CD4-positive, alpha-beta T cell treated with Interferon gamma for 1 hour (primary cell): Measurements from ENCODE around the gene CYTH3.

Experiments used
- DNase-seq: peaks from one replicate; pipeline ENCODE4 v3.0.0-alpha.2; 2020

The CYTH3 gene

DNA sequence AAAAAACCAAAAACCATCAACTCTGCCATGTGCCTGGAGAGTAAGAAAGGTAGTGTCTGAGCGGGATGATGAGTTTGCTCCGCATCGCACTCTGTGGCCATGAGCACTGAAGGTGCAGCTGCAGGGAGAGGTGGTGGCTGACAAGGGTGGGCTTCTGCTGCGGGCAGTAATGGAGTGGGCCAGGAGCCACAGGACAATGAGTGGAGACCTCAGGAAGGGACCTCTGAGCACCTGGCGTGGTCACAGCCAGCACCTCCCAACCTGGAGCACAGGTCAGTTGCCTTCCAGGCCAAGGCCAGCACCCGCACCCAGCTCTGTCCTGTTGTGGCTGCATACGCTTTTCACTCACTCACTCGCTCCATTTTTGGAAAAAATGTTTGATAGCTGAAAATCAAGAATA is 125.8 kb downstream of the CYTH3 start:
- DNase-seq = no peak

DNA sequence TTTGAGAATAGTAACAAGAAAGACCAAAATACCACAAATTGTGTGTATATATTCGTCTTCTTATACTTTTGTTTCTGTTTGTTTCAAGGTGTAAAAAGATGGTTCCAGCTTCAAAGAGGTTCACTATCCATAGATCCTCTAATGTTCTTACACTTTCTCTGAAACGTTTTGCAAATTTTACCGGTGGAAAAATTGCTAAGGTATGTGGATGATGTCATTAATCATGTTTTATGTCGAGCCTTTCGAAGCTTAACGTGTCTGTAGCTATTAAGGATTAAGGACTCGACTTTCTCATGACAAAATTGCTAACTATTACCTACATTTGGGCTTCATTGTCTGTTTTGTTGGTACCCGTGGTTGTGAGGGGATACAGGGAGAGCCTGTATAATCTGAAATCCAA is 128.4 kb downstream of the CYTH3 start:
- no peak for DNase-seq

DNA sequence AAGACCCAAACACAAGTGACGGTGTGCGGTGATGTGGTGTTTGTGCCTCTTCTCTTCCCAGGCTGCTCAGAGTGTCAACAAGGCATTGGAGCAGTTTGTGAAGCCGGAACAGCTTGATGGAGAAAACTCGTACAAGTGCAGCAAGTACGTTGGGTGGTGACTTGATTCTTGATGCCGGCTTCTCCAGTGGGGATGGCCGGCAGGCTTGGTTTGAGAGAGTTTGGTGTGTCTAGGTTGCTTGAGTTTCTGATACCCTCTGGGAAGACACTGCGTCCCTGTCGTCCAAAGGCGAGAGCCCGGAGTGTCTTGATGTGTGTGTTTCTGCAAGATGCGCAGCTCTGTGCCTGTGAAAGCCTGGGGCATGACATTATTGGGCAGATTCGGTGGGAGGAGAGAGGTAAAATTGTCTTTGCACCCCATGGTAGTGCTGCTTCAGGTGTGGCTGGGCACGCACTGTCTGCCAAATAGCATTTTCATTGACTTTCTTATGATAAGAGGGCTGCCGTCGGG is 129.5 kb downstream of the CYTH3 start:
- DNase-seq = no peak

DNA sequence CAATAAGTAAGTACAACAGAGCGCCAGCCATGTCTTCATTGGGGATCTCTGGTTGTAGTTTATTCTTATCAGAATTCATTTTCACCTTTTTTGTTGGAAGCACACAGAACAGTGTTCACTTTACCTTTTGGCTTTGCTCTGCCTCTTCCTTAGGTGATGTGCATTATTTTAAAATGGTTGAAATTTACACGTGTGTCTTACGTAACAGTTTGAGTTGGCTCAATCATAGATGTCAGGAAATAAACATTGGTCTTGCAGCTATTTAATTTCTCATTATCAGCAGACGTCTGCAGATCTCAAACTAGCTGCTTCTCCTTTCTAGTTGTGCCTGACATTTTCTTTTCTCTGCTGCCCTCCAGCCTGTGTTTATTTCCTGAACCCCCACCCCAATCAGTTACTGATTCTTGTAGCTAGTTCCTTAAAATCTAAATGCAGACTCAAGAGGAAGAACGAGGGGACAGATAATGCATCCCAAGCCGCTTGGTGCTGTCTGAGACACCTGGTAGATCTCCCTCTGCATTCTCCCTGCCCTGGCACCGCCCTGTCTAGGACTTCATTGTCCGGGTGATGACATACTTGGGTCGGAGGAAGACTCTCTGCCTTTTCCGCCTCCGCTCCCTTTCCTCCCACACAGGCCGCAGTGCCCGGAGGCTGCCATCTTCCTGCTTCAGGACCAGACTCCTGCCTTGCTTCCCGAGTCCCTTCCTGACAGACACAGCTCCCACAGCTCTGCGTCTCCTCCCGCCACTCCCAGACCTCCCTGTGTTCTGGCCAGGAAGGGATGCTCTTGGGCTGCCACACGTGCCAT is 133.0 kb downstream of the CYTH3 start:
- DNase-seq = no peak

DNA sequence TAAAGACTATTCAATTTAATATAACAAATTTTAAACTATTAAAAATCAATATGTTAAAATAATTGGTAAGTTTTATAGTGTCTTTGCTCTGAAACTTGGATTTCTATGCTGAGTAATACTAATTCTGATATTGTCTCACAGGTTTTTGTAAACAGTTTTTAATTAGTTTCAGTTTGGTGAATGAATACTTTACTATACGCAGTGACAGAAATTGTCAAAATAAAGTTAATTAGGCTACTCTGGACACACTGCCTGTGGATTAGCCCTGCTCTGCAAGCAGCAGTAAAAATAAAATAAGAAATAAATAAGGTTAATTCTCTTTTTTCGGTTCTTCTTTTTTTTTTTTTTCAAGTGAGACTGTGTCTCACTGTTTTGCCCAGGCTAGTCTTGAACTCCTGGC is 135.9 kb downstream of the CYTH3 start:
- no peak for DNase-seq

DNA sequence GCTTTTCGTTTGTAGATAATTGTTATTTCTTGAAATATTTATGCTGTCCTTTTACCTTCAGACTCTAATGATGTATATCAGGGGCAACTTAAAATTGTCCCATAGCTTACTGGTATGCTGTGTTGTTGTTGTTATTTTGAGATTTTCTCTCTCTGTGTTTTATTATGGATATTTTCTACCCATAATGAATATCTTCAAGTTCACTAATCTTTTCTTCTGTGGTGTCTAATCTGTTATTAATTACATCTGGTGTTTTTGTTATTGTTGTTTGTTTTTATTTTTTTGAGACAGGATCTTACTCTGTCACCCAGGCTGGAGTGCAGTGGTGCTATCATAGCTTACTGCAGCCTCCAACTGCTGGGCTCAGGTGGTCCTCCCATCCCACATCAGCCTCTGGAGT is 139.2 kb downstream of the CYTH3 start:
- DNase-seq = no peak

DNA sequence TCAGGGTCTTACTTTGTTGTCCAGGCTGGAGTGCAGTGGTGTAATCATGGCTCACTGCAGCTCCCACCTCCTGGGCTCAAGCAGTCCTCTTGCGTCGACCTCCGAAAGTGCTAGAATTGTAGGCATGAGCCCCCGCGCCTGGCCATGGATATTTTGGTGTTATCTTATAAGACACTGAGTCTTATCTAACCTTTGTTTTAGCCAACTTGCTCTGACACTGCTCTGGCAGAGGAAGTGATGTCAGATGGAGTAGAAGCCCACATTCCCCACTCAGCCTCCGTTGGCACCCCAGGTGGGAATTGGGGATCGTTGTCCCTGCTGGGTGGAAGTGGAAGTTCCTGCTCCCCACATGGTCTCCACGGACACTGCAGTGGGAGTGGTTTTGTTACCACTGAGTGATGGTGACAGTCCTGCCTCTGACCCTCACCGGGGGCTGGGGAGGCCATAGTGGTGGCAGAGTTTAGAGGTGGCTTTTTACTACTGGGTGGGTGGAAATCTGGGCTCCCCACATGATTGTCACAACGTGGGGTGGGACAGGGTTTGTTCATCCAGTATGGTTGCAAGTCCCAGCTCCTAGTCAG is 142.3 kb downstream of the CYTH3 start:
- no peak for DNase-seq

DNA sequence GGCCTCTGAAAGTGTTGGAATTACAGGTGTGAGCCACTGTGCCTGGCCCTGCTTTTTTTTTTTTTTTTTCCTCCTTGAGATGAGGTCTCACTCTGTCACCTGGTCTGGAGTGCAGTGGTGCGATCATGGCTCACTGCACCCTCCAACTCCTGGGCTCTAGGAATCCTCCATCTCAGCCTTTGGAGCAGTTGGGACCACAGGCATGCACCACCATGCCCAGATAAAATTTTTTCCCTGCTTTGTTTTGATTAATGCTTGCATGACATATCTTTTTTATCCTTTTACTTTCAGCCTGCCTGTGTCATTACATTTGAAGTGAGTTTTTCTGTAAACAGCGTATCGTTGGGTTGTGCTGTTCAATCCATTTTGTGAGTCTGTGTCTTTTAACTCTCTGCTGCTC is 144.2 kb downstream of the CYTH3 start:
- DNase-seq = no peak

DNA sequence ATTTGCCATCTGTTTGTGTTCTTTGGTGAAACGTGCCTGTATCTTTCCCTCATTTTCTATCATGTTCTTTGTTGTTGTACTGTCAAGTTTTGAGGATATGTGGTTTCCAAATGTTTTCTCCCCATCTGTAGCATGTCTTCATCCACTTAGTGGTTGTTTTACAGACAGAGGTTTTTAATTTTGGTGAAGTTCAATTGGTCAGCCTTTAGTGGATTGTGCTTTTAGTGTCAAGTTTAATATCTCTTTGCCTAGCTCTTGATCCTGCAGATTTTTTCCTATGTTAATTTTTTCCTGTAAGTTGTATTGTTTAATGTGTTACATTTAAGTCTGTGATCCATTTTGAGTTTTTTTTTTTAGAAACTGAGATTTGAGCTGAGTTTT is 145.3 kb downstream of the CYTH3 start:
- no peak for DNase-seq

DNA sequence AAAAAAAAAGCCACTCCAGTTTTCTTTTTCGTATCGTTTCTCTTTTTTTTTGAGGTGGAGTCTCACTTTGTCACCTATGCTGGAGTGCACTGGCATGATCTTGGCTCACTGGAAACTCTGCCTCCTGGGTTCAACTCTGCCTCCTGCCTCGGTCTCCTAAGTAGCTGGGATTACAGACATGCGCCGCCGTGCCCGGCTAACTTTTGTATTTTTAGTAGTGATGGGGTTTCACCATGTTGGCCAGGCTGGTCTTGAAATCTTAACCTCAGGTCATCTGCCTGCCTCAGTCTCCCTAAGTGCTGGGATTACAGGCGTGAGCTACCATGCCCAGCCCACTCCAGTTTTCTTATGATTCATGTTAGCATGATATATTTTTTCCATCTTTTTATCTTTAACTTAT is 148.6 kb downstream of the CYTH3 start:
- DNase-seq = no peak

DNA sequence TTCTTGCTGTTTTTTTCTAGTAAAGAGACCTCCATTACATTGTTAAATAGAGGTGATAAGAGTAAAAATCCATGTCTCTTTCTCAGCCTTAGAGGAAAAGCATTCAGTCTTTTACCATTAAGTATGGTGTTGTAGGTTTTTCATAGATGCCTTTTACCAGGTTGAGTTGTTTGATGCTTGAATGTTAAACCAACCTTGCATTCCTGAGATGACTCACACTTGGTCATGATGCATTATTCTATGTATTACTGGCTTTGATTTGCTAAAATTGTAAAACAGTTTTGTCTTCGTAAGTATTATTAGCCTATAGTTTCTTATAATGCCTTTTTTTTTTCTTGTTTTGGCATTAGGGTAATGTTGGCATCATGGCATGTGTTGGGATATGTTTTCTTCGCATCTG is 151.3 kb downstream of the CYTH3 start:
- DNase-seq = no peak

DNA sequence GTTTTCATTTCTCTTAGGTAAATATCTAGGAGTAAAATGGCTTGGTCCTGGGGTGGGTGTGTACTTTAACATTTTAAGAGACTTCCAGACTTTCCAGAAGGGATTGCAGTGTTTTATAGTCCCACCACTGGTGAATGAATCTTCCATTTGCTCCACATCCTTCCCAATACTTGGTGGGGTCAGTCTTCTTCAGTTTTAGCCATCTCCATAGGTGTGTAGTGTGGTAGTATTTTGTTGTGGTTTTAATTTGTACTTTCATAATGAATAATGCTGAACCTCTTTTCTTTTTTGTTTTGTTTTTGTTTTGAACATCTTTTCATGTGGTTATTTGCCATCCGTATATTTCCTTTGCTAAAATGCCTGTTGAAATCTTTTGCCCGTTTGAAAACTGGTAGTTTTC is 154.9 kb downstream of the CYTH3 start:
- DNase-seq = no peak

DNA sequence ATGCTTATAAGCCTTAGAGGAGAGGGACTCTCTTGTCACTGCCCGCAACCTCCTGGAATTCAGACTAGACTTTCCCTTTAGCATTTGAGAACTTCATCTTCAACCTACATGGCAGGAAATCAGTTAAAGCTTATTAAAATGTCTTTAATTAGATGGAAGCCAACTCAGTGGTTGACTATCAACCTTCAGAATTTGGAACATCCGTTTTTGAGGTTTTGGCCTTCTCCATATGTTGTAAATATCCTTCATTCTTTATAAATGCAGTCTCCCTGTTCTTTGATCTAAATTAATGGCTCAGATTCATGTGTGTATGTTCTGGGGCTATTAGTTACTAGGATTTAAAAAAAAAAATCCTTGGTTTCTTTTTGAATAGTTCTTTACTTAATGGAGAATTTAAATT is 156.2 kb downstream of the CYTH3 start:
- no peak for DNase-seq
